ENCODE results near the gene NT5C2. TPM values are rescaled to one million over a fixed set of nuclear protein-coding genes. Genes with fewer than 3 reads are reported as not detected.

The NT5C2 gene
- total RNA-seq, 1 experiment from 2014 or later: 52.2 TPM

DNA sequence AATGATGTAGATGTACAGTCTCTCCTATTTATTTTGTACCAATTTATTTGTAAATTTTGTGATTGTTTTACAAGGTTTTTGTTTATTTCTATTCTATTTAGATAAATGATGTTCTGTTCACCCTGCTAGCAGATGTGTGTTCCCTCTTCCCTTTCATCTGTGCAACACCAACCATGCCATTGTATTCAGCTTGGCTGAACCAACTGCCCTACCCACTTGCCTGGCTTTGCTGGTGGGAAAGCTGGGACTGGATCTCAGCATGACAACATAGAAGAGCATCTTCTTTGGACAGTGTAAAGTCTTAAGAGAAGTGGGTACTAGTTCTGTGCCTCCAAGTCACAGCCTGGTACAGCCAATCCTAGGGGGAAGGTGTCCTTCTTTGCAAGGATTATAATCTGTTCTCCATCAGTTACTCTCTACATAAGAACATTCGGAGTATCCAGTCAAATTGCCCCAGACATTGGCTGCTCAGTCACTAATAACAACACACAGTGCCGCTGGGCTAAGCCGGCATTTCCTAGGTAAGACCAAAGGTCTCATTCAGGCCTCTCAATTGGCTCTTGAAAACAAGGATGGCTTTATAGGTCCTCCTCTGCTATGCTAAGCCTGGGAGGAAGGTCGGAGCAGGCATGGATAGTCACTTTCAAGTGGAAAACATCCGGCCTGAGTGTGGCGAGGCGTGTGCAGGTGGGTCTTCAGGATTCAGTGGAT lies 109.7 kb downstream of the NT5C2 start:
- BruUV-seq (replicated peaks): no TSS peak
- H3K4me3 Mint-ChIP-seq (ENCODE audit: unreplicated experiment): no peak overlapping the region
- no peaks in the 10 kb centered on the region for H3K9me3 Mint-ChIP-seq (ENCODE audit: unreplicated experiment)
- no peak for TF ChIP-seq CTCF (IDR thresholded peaks at IDR 0.05; ENCODE audit: unreplicated experiment)
- no peaks in the 10 kb centered on the region for H3K27me3 Mint-ChIP-seq (ENCODE audit: insufficient read depth, unreplicated experiment)
- DNase-seq (ENCODE audit: unreplicated experiment): no peak
- intact Hi-C loops (cut with micrococcal nuclease): loop anchor here (10.0 kb wide), 1 partner anchor 251 kb away; no protein-coding TSS in a partner anchor
- CTCF ChIA-PET: interaction anchor here (0.6 to 0.9 kb wide), 3 partner anchors 8 to 150 kb away, joined by 3 read pairs; no protein-coding TSS in a partner anchor
- no peak overlapping the region for H3K27ac Mint-ChIP-seq (ENCODE audit: low read depth, unreplicated experiment)
- H3K4me1 Mint-ChIP-seq (ENCODE audit: insufficient read depth, unreplicated experiment): no peaks in the 10 kb centered on the region
- peaks cover 52% of the 10 kb centered on the region for H3K36me3 Mint-ChIP-seq (ENCODE audit: insufficient read depth, unreplicated experiment)
- POLR2A ChIA-PET: interaction anchor here (0.7 kb wide), 1 partner anchor 77 kb away, joined by 3 read pairs; no protein-coding TSS in a partner anchor

GRCh38 chr10:103082683-103083082 lies 110.4 kb downstream of the NT5C2 start:
- ChIA-PET CTCF (interaction anchor here (0.9 kb wide), 1 partner anchor 8 kb away, joined by 3 read pairs; no protein-coding TSS in a partner anchor), POLR2A (interaction anchor here (0.7 kb wide), 1 partner anchor 78 kb away, joined by 3 read pairs; no protein-coding TSS in a partner anchor)
- no TSS peak for BruUV-seq (replicated peaks)
- H3K36me3 Mint-ChIP-seq (ENCODE audit: insufficient read depth, unreplicated experiment): peaks cover 49% of the 10 kb centered on the region
- TF ChIP-seq CTCF (IDR thresholded peaks at IDR 0.05; ENCODE audit: unreplicated experiment): no peak
- no peak overlapping the region for H3K27ac Mint-ChIP-seq (ENCODE audit: low read depth, unreplicated experiment)
- no peaks in the 10 kb centered on the region for H3K4me1 Mint-ChIP-seq (ENCODE audit: insufficient read depth, unreplicated experiment)
- intact Hi-C loops (cut with micrococcal nuclease): loop anchor here (10.0 kb wide), 1 partner anchor 252 kb away; no protein-coding TSS in a partner anchor
- no peaks in the 10 kb centered on the region for H3K27me3 Mint-ChIP-seq (ENCODE audit: insufficient read depth, unreplicated experiment)
- no peak overlapping the region for H3K4me3 Mint-ChIP-seq (ENCODE audit: unreplicated experiment)
- no peaks in the 10 kb centered on the region for H3K9me3 Mint-ChIP-seq (ENCODE audit: unreplicated experiment)
- DNase-seq (ENCODE audit: unreplicated experiment): no peak

DNA sequence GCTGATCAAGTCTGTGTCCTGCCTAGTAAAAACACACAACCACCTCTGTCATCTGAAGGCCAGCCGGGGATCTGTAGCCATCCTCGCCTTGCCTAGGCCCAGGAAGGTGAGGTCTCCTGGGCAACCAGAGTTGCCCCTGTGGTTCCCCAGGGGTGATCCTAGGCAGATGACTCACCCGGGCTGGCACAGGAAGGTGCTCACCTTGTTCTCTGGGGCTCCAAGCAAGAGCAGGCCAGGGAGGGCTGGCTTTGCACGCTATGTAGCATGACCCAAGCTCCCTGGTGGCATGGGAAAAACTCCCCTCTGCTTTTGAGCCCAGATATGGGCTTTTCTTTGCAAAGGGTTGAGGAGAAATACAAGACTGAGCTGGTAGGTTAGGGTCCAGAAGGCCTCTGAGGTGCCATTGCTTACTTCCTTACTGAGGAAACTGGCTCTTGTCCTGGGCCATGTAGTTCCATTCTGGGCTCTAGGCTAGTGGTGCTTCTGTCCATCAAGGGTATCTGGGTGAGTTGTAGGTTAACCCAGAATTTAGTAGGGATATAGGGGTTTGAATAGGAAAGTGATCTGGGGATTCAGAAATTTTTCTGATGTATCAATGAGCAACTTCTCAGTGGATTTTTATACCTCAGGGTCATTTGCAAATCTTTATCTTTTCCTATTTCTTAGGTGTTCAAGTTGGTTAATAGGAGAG lies 112.0 kb downstream of the NT5C2 start:
- POLR2A ChIA-PET: no interaction called here
- no TSS peak for BruUV-seq (replicated peaks)

More for the DNA sequence above, 112.0 kb downstream of the NT5C2 start:
- CTCF ChIA-PET: interaction anchor here (0.6 to 1.9 kb wide), 4 partner anchors 11 to 261 kb away, joined by 3 to 4 read pairs (median 4); no protein-coding TSS in a partner anchor
- Mint-ChIP-seq H3K9me3 (ENCODE audit: unreplicated experiment) (no peaks in the 10 kb centered on the region), H3K4me3 (ENCODE audit: unreplicated experiment) (no peak overlapping the region), H3K27me3 (ENCODE audit: insufficient read depth, unreplicated experiment) (no peaks in the 10 kb centered on the region), H3K36me3 (ENCODE audit: insufficient read depth, unreplicated experiment) (peaks cover 51% of the 10 kb centered on the region), H3K4me1 (ENCODE audit: insufficient read depth, unreplicated experiment) (no peaks in the 10 kb centered on the region), H3K27ac (ENCODE audit: low read depth, unreplicated experiment) (no peak overlapping the region)
- intact Hi-C loops (cut with micrococcal nuclease): loop anchor here (10.0 kb wide), 1 partner anchor 254 kb away; no protein-coding TSS in a partner anchor
- TF ChIP-seq CTCF (IDR thresholded peaks at IDR 0.05; ENCODE audit: unreplicated experiment): no peak
- peak; percentile 41 for DNase-seq (ENCODE audit: unreplicated experiment)
